Esophagus squamous epithelium (tissue), 5 donors: Measurements from ENCODE around the gene FBXO42. TPM values are rescaled to one million over a fixed set of nuclear protein-coding genes. Genes with fewer than 3 reads are reported as not detected.

Experiments used
- DNase-seq: peaks from one replicate; lab custom pipeline; 2025; lab: John Stamatoyannopoulos, UW
- H3K27ac ChIP-seq, 4 donors: fragments of 200-600 bp; sonication (generic); one replicate each; pipeline ENCODE4 v1.5.1; 2016 to 2019; ENCODE audit warnings: mild to moderate bottlenecking in 1 of 4
- H3K27me3 ChIP-seq, 4 donors: fragments of 200-600 bp; sonication (generic); 1 replicate in 3 of 4; 2 replicates in 1 of 4; pipeline versions ENCODE4 v1.5.1 to v1.6.0; 2017 to 2021; ENCODE audit warnings: antibody characterized with exemption in 1 of 4
- H3K36me3 ChIP-seq, 3 donors: fragments of 200-600 bp; sonication (generic); one replicate each; pipeline ENCODE4 v1.5.1; 2016 to 2019
- H3K4me1 ChIP-seq, 3 donors: fragments of 200-600 bp; sonication (generic); one replicate each; pipeline ENCODE4 v1.5.1; 2017 to 2019
- H3K4me3 ChIP-seq, 4 donors: fragments of 200-600 bp; sonication (generic); 1 replicate in 3 of 4; 2 replicates in 1 of 4; pipeline ENCODE4 v1.5.1; 2016 to 2019; ENCODE audit warnings: mild to moderate bottlenecking in 2 of 4, moderate library complexity in 1 of 4
- H3K9me3 ChIP-seq, 3 donors: fragments of 200-600 bp; sonication (generic); one replicate each; pipeline ENCODE4 v1.5.1; 2016 to 2019
- CTCF ChIP-seq, 6 experiments: fragments of 450-650 bp in 4 of 6; fragments of 200-600 bp in 2 of 6; sonication (generic) in 2 of 6; IDR thresholded peaks; one replicate each; pipeline ENCODE4 v1.5.1; 2016 to 2019; ENCODE audit warnings: antibody characterized with exemption in 6 of 6, mild to moderate bottlenecking in 4 of 6, moderate library complexity in 4 of 6
- POLR2A ChIP-seq, 4 donors: fragments of 450-650 bp; IDR thresholded peaks; one replicate each; pipeline ENCODE4 v1.6.1; 2017; ENCODE audit warnings: antibody characterized with exemption in 4 of 4, mild to moderate bottlenecking in 4 of 4, moderate library complexity in 3 of 4
- WGBS, 2 donors: methylation state at CpG; one replicate each; pipeline ENCODE4 v1.1.5; 2018; 5-methylcytosine and 5-hydroxymethylcytosine counted together
- intact Hi-C: fragments of 100-400 bp; cut with DNase I; formaldehyde crosslinking; loops from one replicate; pipeline ENCODE4 v1.15.0; 2022
- total RNA-seq, 4 donors: library from RNA; depleted of rRNA; stranded (reverse); fragments of >200 nt; gene quantifications; one replicate each; pipeline ENCODE4 v1.1.0, GENCODE V29; 2016
- donor health status: DM: yes; HTN: yes; CAD: no.

Gene FBXO42
- total RNA-seq, 4 donors from 2014 or later = 15.9 to 29.0 (median 20.2) TPM

DNA sequence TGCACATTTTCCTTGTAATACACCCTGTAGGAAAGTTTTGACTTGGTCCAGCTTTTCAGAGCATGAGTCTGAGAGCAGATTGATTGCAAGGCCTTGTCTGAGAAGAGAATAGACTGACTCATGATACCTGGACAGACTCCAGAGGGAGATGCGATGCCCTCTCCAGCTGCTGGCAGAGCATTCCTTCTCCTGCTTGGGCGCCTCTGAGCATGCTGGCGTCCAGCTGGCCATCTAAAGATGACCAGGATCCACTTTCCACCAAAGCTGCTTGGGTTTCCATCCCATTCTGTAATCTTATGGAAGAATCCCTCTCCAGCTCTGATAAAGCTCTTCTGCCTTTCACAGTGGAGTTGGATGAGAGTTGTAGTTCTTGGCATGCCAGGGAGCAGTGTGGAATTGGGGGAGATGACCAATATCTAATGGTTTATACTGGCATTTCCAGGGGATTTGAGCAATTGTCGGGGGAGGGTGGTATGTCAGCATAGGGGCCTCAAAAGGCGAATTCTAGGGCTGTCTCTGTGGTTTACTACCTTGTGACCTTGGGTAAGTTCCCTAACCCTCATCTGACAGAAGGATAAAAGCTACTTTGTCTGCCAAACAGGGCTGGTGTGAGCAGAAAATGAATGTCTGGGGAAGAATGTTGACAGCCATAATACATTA, 34.3 kb upstream of the FBXO42 start:
- WGBS, 2 donors = 13 to 30% methylated on average over 2 to 5 of the region's 5 CpGs
- Histone ChIP-seq H3K27ac (peak overlapping the region; percentile 59 to 75 (median 68)), H3K4me1 (peaks cover 21 to 70% (median 49%) of the 10 kb centered on the region in 3 donors), H3K27me3 (no peaks in the 10 kb centered on the region), H3K9me3 (no peaks in the 10 kb centered on the region), H3K4me3 (peak overlapping the region in 1 of 4 donors; percentile 57), H3K36me3 (no peaks in the 10 kb centered on the region)
- DNase-seq = no peak
- TF ChIP-seq POLR2A (IDR thresholded peaks at IDR 0.05) (no peak), CTCF (IDR thresholded peaks at IDR 0.05) (no peak)
- intact Hi-C loops = no loop called here

- 77 to 93% methylated on average over 8 to 9 of the region's 9 CpGs for WGBS, 2 donors
- intact Hi-C loops = no loop called here
- H3K4me3 ChIP-seq = no peak overlapping the region
- peaks cover 20 to 63% (median 46%) of the 10 kb centered on the region in 3 donors for H3K4me1 ChIP-seq
- TF ChIP-seq POLR2A (IDR thresholded peaks at IDR 0.05) = no peak
- DNase-seq = no peak
- H3K27me3 ChIP-seq = no peaks in the 10 kb centered on the region
- peak overlapping the region; percentile 20 to 75 (median 66) for H3K27ac ChIP-seq
- no peaks in the 10 kb centered on the region for H3K36me3 ChIP-seq
- H3K9me3 ChIP-seq = no peaks in the 10 kb centered on the region
Measured at GRCh38 chr1:16385659-16386453, 33.6 kb upstream of the FBXO42 start.

DNA sequence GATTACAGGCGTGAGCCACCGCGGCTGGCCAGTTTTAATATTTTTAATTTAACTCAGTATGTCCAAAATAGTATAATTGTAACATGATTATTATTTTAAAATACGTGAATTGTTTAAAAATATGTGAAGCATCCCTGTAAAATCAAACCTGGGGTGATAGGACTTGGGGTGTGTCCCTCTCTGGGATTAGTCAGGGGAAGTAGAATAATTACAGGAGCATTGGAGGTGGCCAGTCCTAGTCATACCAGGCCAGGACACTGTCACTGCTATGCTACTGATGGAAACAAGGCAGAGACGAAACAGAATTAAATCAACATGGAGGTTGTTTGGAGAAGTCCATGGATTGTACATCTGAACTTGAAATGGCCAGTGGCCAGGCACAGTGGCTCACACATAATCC, 31.6 kb upstream of the FBXO42 start:
- Histone ChIP-seq H3K9me3 (no peaks in the 10 kb centered on the region), H3K4me1 (peaks cover 20 to 68% (median 46%) of the 10 kb centered on the region in 3 donors), H3K27ac (no peak overlapping the region), H3K4me3 (no peak overlapping the region), H3K36me3 (no peaks in the 10 kb centered on the region), H3K27me3 (no peaks in the 10 kb centered on the region)
- WGBS, 2 donors = 86 to 94% methylated on average over 5 of the region's 5 CpGs
- TF ChIP-seq POLR2A (IDR thresholded peaks at IDR 0.05) = no peak
- no peak for TF ChIP-seq CTCF (IDR thresholded peaks at IDR 0.05)
- no peak for DNase-seq
- intact Hi-C loops = no loop called here

DNA sequence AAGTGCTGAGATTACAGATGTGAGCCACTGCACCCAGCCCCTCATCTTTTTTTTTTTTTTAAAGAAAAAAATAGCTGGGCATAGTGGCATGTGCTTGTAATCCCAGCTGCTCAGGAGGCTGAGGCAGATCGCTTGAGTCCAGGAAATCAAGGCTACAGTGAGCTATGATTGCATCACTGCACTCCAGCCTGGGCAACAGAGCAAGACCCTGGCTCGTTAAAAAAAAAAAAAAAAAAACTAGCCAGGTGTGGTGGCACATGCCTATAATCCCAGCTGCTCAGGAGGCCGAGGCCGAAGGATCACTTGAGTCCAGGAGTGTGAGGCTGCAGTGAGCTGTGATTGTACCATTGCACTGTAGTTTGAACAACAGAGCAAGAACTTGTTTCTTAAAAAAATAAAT, 28.6 kb upstream of the FBXO42 start:
- Histone ChIP-seq H3K36me3 (no peaks in the 10 kb centered on the region), H3K27ac (no peak overlapping the region), H3K27me3 (no peaks in the 10 kb centered on the region), H3K9me3 (no peaks in the 10 kb centered on the region), H3K4me3 (no peak overlapping the region), H3K4me1 (peaks cover 3 to 68% (median 27%) of the 10 kb centered on the region in 3 donors)
- TF ChIP-seq POLR2A (IDR thresholded peaks at IDR 0.05) = no peak
- TF ChIP-seq CTCF (IDR thresholded peaks at IDR 0.05) = no peak
- no peak for DNase-seq
- intact Hi-C loops = no loop called here
- 75 to 90% methylated on average over 3 to 4 of the region's 4 CpGs for WGBS, 2 donors

GRCh38 chr1:16378443-16378842, 26.2 kb upstream of the FBXO42 start:
- no peak for TF ChIP-seq POLR2A (IDR thresholded peaks at IDR 0.05)
- no peak for TF ChIP-seq CTCF (IDR thresholded peaks at IDR 0.05)
- H3K27ac ChIP-seq = no peak overlapping the region
- 72 to 81% methylated on average over 5 to 7 of the region's 7 CpGs for WGBS, 2 donors

More at GRCh38 chr1:16378443-16378842, 26.2 kb upstream of the FBXO42 start:
- H3K4me1 ChIP-seq = peaks cover 14 to 68% (median 24%) of the 10 kb centered on the region in 3 donors
- no peak overlapping the region for H3K4me3 ChIP-seq
- H3K36me3 ChIP-seq = peaks cover 0 to 9% (median 0%) of the 10 kb centered on the region in 3 donors
- no peaks in the 10 kb centered on the region for H3K27me3 ChIP-seq
- no peak for DNase-seq
- H3K9me3 ChIP-seq = no peaks in the 10 kb centered on the region
- intact Hi-C loops = no loop called here
